Activated CD4-positive, alpha-beta T cell treated with anti-CD3 and anti-CD28 coated beads, Interleukin-2, amount 10 ng/mL, durations not matched to agents 24 days and 14 days (primary cell): Measurements from ENCODE around the gene PCDHGA7. TPM values are rescaled to one million over a fixed set of nuclear protein-coding genes. Genes with fewer than 3 reads are reported as not detected.

Experiments
- DNase-seq: peaks from one replicate; pipeline ENCODE4 v3.0.0; 2022
- H3K27ac Mint-ChIP-seq: one replicate; pipeline ENCODE4 v1.8.0; 2022; ENCODE audit warnings: mild to moderate bottlenecking, mixed read lengths
- H3K27me3 Mint-ChIP-seq: one replicate; pipeline ENCODE4 v1.8.0; 2022; ENCODE audit warnings: mixed read lengths
- H3K36me3 Mint-ChIP-seq: one replicate; pipeline ENCODE4 v1.8.0; 2022; ENCODE audit warnings: low read depth, mild to moderate bottlenecking, mixed read lengths
- H3K4me1 Mint-ChIP-seq: one replicate; pipeline ENCODE4 v1.8.0; 2021; ENCODE audit warnings: mixed read lengths
- H3K4me3 Mint-ChIP-seq: one replicate; pipeline ENCODE4 v1.8.0; 2022; ENCODE audit warnings: mild to moderate bottlenecking, moderate library complexity, mixed read lengths
- H3K9me3 Mint-ChIP-seq: one replicate; pipeline ENCODE4 v1.8.0; 2021; ENCODE audit warnings: mixed read lengths
- intact Hi-C: fragments of 100-400 bp; cut with micrococcal nuclease; formaldehyde crosslinking; loops from one replicate; pipeline ENCODE4 v1.15.1; 2023
- total RNA-seq: library from RNA; stranded (reverse); gene quantifications from 2 replicates; pipeline ENCODE4 v1.2.3, GENCODE V29; 2022

PCDHGA7 gene
- total RNA-seq, 1 donor from 2014 or later: 0.23 TPM

- DNase-seq: no peak
- Mint-ChIP-seq H3K9me3 (peaks cover 25% of the 10 kb centered on the region), H3K27me3 (peaks cover 22% of the 10 kb centered on the region), H3K4me3 (no peak overlapping the region), H3K4me1 (no peaks in the 10 kb centered on the region), H3K27ac (no peak overlapping the region), H3K36me3 (peaks cover under 1% of the 10 kb centered on the region)
- intact Hi-C loops: loop anchor here (5.0 kb wide), 2 partner anchors 156 to 201 kb away; no protein-coding TSS in a partner anchor
Observed at GRCh38 chr5:141356133-141356532, 26.4 kb upstream of the PCDHGA7 start.

- H3K4me1 Mint-ChIP-seq: no peaks in the 10 kb centered on the region
- peaks cover 2% of the 10 kb centered on the region for H3K36me3 Mint-ChIP-seq
- no peak for DNase-seq
- no peak overlapping the region for H3K27ac Mint-ChIP-seq
- H3K4me3 Mint-ChIP-seq: no peak overlapping the region
- H3K9me3 Mint-ChIP-seq: peaks cover 25% of the 10 kb centered on the region
- intact Hi-C loops: loop anchor here (5.0 kb wide), 2 partner anchors 155 to 200 kb away; no protein-coding TSS in a partner anchor
- H3K27me3 Mint-ChIP-seq: peaks cover 24% of the 10 kb centered on the region
Observed at GRCh38 chr5:141356950-141357349, 25.6 kb upstream of the PCDHGA7 start.

GRCh38 chr5:141359790-141360426 is 22.6 kb upstream of the PCDHGA7 start, which contains the start of gene PCDHGB2:
PCDHGB2 (plus strand) TSS chr5:141359994; CDS start chr5:141360136, 142 bp downstream.
- peak; percentile 73 for DNase-seq
- H3K27me3 Mint-ChIP-seq: peaks cover 32% of the 10 kb centered on the region
- peak within 1 kb of the TSS; percentile 18 for H3K27ac Mint-ChIP-seq
- H3K9me3 Mint-ChIP-seq: peaks cover 27% of the 10 kb centered on the region
- intact Hi-C loops: loop anchor here (5.0 kb wide), 3 partner anchors 52 to 197 kb away; partner anchors contain the start of gene PCDHGA10
- peaks cover 9% of the 10 kb centered on the region for H3K36me3 Mint-ChIP-seq
- H3K4me1 Mint-ChIP-seq: no peaks in the 10 kb centered on the region
- H3K4me3 Mint-ChIP-seq: peak within 1 kb of the TSS; percentile 80

GRCh38 chr5:141360685-141361084 is 21.9 kb upstream of the PCDHGA7 start:
- peaks cover 31% of the 10 kb centered on the region for H3K9me3 Mint-ChIP-seq
- H3K4me3 Mint-ChIP-seq: peak overlapping the region; percentile 3
- H3K27me3 Mint-ChIP-seq: peaks cover 32% of the 10 kb centered on the region
- no peaks in the 10 kb centered on the region for H3K4me1 Mint-ChIP-seq
- intact Hi-C loops: loop anchor here (5.0 kb wide), 1 partner anchor 52 kb away; the partner anchor contains the start of gene PCDHGA10
- DNase-seq: peak; percentile 51
- H3K36me3 Mint-ChIP-seq: peaks cover 13% of the 10 kb centered on the region
- H3K27ac Mint-ChIP-seq: no peak overlapping the region

GRCh38 chr5:141362719-141363118 is 19.8 kb upstream of the PCDHGA7 start:
- H3K27me3 Mint-ChIP-seq: peaks cover 28% of the 10 kb centered on the region
- peaks cover 24% of the 10 kb centered on the region for H3K9me3 Mint-ChIP-seq
- no peak overlapping the region for H3K27ac Mint-ChIP-seq
- no peak overlapping the region for H3K4me3 Mint-ChIP-seq
- DNase-seq: no peak
- peaks cover 13% of the 10 kb centered on the region for H3K36me3 Mint-ChIP-seq
- intact Hi-C loops: loop anchor here (5.0 kb wide), 1 partner anchor 50 kb away; the partner anchor contains the start of gene PCDHGA10
- no peaks in the 10 kb centered on the region for H3K4me1 Mint-ChIP-seq

GRCh38 chr5:141363952-141364660 is 18.4 kb upstream of the PCDHGA7 start, which contains the start of gene PCDHGA5:
PCDHGA5 (plus strand) TSS chr5:141364162; CDS start chr5:141364331, 169 bp downstream.
- intact Hi-C loops: loop anchor here (5.0 kb wide), 1 partner anchor 48 kb away; the partner anchor contains the start of gene PCDHGA10
- Mint-ChIP-seq H3K4me3 (no peak within 1 kb of the TSS), H3K27me3 (peaks cover 28% of the 10 kb centered on the region), H3K9me3 (peaks cover 24% of the 10 kb centered on the region), H3K27ac (no peak within 1 kb of the TSS), H3K36me3 (peaks cover 13% of the 10 kb centered on the region), H3K4me1 (no peaks in the 10 kb centered on the region)
- DNase-seq: peak; percentile 45

GRCh38 chr5:141366016-141366896 is 16.3 kb upstream of the PCDHGA7 start:
- intact Hi-C loops: no loop called here
- no peak for DNase-seq
- Mint-ChIP-seq H3K27ac (no peak overlapping the region), H3K36me3 (peaks cover 11% of the 10 kb centered on the region), H3K9me3 (peaks cover 27% of the 10 kb centered on the region), H3K4me1 (peaks cover 2% of the 10 kb centered on the region), H3K27me3 (peaks cover 29% of the 10 kb centered on the region), H3K4me3 (no peak overlapping the region)

- DNase-seq: peak; percentile 71
Observed at GRCh38 chr5:141369994-141370848, 12.3 kb upstream of the PCDHGA7 start, which contains the start of gene PCDHGB3. PCDHGB3 (plus strand) TSS chr5:141370242; CDS start chr5:141370395, 153 bp downstream.

GRCh38 chr5:141371572-141372475 is 10.7 kb upstream of the PCDHGA7 start:
- H3K9me3 Mint-ChIP-seq: peaks cover 25% of the 10 kb centered on the region
- peaks cover 14% of the 10 kb centered on the region for H3K27me3 Mint-ChIP-seq
- no peak overlapping the region for H3K27ac Mint-ChIP-seq
- H3K4me3 Mint-ChIP-seq: no peak overlapping the region
- intact Hi-C loops: no loop called here
- DNase-seq: peak; percentile 50
- H3K4me1 Mint-ChIP-seq: peaks cover 2% of the 10 kb centered on the region
- H3K36me3 Mint-ChIP-seq: peaks cover 3% of the 10 kb centered on the region

More at GRCh38 chr5:141369994-141370848, 12.3 kb upstream of the PCDHGA7 start, which contains the start of gene PCDHGB3:
- intact Hi-C loops: no loop called here
- H3K4me3 Mint-ChIP-seq: peak within 1 kb of the TSS; percentile 79
- no peak within 1 kb of the TSS for H3K27ac Mint-ChIP-seq
- peaks cover 28% of the 10 kb centered on the region for H3K9me3 Mint-ChIP-seq
- peaks cover 17% of the 10 kb centered on the region for H3K27me3 Mint-ChIP-seq
- peaks cover 5% of the 10 kb centered on the region for H3K36me3 Mint-ChIP-seq
- peaks cover 2% of the 10 kb centered on the region for H3K4me1 Mint-ChIP-seq

- peak; percentile 55 for DNase-seq
- no peak within 1 kb of the TSS for H3K4me3 Mint-ChIP-seq
- intact Hi-C loops: no loop called here
- peaks cover 2% of the 10 kb centered on the region for H3K4me1 Mint-ChIP-seq
- peaks cover 25% of the 10 kb centered on the region for H3K9me3 Mint-ChIP-seq
- H3K27me3 Mint-ChIP-seq: peaks cover 14% of the 10 kb centered on the region
- no peak within 1 kb of the TSS for H3K27ac Mint-ChIP-seq
- H3K36me3 Mint-ChIP-seq: peaks cover 3% of the 10 kb centered on the region
Observed at GRCh38 chr5:141373673-141374317, 8.7 kb upstream of the PCDHGA7 start, which contains the start of gene PCDHGA6. PCDHGA6 (plus strand) TSS chr5:141373891; CDS start chr5:141374084, 193 bp downstream.

GRCh38 chr5:141374627-141375026 is 7.9 kb upstream of the PCDHGA7 start:
- Mint-ChIP-seq H3K36me3 (peaks cover 3% of the 10 kb centered on the region), H3K27me3 (peaks cover 14% of the 10 kb centered on the region)

More at GRCh38 chr5:141374627-141375026, 7.9 kb upstream of the PCDHGA7 start:
- no peak overlapping the region for H3K27ac Mint-ChIP-seq
- H3K9me3 Mint-ChIP-seq: peaks cover 25% of the 10 kb centered on the region
- H3K4me1 Mint-ChIP-seq: peaks cover 2% of the 10 kb centered on the region
- intact Hi-C loops: no loop called here
- no peak for DNase-seq
- H3K4me3 Mint-ChIP-seq: no peak overlapping the region
